Measurements from ENCODE around the gene PHETA2.

DNA sequence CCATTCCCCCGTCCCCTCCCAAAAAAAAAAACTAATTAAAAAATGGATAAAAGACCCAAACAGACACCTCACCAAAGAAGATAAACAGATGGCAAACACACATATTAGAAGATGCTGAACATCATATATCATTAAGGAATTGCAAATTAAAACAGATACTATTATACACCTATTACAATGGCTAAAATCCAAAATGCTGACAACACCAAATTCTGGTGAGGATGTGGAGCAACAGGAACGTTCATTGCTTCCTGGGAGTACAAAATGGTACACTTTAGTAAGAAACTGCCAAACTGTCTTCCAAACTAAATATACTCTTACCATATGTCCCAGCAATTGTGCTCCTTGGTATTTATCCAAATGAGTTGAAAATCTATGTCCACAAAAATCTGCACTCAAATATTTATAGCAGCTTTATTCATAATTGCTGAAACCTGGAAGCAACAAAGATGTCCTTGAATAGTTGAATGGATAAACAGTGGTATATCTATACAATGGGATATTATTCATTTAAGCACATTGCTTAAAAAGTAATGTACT is 23.3 kb upstream of the PHETA2 start:
- TF ChIP-seq, protein P1, sequence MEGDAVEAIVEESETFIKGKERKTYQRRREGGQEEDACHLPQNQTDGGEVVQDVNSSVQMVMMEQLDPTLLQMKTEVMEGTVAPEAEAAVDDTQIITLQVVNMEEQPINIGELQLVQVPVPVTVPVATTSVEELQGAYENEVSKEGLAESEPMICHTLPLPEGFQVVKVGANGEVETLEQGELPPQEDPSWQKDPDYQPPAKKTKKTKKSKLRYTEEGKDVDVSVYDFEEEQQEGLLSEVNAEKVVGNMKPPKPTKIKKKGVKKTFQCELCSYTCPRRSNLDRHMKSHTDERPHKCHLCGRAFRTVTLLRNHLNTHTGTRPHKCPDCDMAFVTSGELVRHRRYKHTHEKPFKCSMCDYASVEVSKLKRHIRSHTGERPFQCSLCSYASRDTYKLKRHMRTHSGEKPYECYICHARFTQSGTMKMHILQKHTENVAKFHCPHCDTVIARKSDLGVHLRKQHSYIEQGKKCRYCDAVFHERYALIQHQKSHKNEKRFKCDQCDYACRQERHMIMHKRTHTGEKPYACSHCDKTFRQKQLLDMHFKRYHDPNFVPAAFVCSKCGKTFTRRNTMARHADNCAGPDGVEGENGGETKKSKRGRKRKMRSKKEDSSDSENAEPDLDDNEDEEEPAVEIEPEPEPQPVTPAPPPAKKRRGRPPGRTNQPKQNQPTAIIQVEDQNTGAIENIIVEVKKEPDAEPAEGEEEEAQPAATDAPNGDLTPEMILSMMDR (conservative IDR thresholded peaks at IDR 0.05; ENCODE audit: low read depth, low read length) = no peak
- TF ChIP-seq EZH2 (IDR thresholded peaks at IDR 0.05; ENCODE audit: low read length, unreplicated experiment) = no peak
- no peak for TF ChIP-seq EZH2phosphoT487 (IDR thresholded peaks at IDR 0.05; ENCODE audit: borderline replicate concordance, low read length)

Measured in PC-3 (cell line).